HG02870 (cell line): ENCODE measurements around the gene PPFIBP2.

Experiments
- ATAC-seq: cut with Tn5 transposase; IDR thresholded peaks from one replicate; pipeline ENCODE4 v1.9.1; 2021; ENCODE audit warnings: mild to moderate bottlenecking, moderate library complexity; ENCODE audit not compliant: unreplicated experiment

Gene PPFIBP2

DNA sequence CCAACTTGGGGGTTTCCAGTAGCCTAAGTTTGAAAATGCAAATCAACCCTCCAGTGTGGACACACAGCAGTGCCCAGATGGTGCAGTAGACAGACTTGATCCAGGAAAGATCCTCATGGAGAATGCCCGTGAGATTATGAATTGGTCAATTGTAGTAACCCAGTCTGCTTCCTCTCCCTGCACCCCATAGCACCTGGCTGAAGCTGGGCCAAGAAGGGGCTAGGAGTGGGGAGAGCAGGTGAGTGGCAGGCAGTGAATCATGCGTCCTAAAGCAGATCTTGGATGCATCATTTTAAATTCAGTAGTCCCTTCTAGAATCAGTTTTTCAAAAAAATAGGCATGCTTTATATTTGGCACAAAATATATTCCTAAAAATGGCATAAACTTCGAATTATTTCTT lies 107.3 kb downstream of the PPFIBP2 start:
- no peak for ATAC-seq

DNA sequence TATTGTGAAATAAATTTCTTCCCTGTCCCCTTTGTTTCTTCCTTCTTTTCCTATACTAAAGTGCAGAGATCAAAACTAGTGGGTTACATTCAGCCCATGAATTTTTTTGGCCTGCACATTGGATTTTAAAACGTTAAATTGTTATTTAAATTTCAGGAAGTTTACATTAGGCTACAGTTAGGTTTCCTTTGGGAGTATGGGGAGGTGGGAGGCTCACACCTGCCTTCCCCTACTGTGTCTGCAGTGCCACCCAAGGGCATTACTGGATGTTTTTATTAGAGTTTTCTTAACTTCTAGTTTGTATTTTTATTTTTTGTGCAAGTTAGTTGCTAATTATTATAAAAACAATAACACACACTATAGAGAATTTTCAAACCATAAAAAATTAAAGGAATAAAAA lies 107.8 kb downstream of the PPFIBP2 start:
- ATAC-seq: no peak

DNA sequence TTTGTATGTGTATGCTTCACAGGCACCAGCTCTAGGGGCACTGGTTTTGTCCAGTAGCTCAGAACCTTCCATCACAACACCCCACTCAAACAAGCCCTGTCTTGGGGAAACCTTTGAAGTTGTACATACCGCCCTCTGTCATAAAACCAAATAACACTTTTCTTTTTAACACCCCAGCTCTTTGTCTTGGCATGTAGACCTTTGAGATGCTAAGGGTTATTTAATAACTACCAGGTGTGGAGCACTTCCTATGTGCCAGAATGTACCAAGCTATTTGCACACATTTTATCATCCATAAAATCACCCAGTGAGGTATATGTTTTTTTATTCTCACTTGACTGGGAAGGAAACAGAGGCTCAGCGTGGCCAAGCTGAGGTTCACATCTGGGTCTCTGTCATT lies 108.9 kb downstream of the PPFIBP2 start:
- no peak for ATAC-seq

DNA sequence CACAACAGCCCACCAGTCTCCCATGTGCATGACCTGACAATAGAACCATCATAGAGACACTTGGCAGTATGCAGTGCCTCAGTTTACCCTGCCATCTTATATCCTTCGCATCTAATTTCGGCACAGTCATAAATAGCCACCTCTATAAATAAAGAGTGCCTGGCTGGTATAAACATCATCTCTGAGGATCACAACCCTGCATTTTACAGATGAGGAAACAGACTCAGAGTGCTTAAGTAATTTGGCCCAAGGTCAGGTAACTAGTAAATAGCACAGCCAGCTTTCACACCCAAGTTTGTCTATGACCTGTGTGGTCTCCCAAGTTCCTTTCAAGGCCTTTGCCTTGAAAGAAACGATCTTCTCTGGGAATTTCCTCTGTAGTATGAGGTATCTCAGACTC lies 114.9 kb downstream of the PPFIBP2 start:
- no peak for ATAC-seq

DNA sequence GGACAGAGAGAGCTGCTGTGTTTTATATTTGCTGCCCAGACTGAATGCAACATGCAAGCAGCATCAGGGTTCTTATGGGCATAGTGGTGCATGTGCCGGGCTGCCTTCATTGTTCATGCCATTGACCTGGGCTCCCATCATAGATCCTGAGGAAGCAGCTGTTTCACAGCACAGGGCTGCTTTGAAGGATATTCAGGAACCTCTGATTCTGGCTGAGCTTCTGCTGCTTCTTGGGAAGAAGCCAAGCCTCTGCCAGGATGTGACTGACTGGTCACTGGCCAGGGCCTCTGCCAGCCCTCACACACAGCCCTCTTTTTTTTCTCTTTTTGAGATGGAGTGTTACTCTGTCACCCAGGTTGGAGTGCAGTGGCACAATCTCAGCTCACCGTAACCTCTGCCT lies 116.2 kb downstream of the PPFIBP2 start:
- ATAC-seq: no peak

DNA sequence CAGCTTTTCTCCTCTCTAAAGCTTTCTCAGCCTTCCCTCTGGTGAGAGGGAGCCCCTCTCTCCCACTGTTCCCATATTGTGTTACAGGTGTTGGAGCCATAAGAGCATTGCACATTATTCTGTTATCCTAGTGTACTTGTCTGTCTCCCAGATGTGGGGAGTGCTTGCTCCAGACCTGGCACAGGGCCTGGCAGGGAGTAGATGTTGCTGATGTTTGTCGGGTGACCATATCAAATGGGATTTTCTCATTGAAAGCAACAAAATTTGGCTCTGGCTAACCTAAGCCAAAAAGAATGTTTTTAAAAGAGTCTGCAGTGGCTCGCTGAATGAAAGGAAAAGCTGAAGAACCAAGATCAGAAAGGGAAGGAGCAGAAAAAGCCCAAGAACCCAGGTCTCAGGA lies 118.4 kb downstream of the PPFIBP2 start:
- ATAC-seq: no peak

DNA sequence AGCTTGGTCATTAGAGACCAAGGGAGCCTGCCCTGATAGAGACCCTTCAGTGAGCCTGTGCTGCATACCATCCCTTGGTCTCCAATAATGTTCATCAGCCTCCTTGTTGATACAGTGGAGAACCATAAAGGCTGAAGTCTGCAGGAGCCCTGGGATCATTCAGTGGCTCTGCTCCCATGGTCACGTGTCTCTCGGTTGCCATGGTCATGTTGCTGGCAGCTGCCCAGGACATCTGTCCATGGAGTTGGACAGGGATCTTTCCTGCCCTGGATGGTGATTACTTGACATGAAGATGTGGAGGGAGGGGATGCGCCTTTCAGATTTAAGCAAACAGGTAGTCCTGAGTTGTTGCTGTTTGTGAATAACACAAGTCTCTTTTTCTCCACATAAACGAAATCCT lies 121.3 kb downstream of the PPFIBP2 start:
- ATAC-seq: no peak

DNA sequence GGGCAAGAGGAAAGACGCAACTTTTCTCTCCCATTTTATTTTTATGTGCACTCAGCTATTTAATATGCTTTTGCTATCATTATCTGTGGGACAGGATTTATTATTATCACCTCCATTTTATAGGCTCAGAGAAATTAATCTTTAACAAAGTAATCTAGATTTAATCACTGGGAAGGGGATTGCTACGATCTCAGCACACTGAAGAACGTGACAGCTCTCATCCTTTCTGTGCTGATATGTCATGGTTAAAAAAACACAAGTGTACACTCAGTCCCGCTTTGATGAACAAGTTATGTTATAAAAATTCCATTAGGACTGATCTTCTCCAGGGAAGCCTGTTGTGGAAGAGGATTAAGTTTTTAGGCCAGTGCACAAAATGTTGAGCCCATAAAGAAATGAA lies 121.9 kb downstream of the PPFIBP2 start:
- no peak for ATAC-seq

DNA sequence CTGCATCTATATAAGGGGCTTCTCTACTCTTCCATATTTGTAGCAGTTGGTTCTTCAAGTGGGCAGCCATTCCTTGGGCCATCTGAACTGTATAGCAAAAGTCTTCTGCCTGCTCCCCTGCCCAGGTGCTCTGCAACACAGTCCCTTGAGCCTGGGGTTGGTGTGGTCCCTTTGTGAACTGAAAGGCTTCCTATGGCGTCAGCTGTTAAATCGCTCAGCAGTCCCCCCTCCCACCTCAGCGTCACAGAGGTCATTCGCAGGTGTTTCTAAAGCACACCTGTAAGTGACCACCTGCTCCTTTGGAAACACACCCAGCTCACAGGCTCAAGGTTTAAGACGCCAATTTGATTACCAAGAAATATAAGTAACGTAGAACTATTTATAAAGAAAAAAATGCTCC lies 122.6 kb downstream of the PPFIBP2 start:
- ATAC-seq: no peak

DNA sequence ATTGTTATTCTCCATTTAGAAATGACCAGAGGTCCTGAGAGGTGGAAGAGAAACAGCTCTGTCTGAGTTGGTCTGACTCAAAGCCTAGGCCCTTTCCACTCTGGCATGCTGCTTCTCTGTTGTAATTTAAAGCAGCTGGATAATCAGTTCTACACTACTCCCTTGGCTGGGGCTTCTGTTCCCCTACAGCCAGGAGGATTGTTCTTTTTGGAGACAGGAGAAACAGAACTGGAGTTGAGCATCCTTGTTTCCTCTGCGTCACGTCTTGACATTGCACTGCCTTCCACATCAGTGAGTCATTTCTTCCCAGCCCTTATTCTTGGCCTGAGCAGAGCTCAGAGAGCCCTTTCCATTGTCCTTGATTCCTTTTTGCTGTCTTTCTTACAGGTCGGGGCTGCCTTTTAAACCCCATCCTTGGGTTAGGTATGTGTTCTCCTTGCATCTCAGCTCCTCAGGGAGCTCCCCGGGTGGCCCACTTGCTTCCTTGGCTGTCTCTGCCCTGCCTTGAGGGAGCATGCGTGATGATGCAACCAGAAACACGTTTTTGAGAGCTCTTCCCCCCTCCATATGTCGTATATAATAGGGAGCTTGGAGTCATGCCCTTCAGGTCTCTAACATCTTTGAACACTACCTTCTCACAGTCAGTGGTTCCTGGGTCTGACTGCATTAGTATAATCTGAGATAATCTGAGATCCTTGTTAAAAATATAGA lies 123.8 kb downstream of the PPFIBP2 start:
- ATAC-seq: no peak

DNA sequence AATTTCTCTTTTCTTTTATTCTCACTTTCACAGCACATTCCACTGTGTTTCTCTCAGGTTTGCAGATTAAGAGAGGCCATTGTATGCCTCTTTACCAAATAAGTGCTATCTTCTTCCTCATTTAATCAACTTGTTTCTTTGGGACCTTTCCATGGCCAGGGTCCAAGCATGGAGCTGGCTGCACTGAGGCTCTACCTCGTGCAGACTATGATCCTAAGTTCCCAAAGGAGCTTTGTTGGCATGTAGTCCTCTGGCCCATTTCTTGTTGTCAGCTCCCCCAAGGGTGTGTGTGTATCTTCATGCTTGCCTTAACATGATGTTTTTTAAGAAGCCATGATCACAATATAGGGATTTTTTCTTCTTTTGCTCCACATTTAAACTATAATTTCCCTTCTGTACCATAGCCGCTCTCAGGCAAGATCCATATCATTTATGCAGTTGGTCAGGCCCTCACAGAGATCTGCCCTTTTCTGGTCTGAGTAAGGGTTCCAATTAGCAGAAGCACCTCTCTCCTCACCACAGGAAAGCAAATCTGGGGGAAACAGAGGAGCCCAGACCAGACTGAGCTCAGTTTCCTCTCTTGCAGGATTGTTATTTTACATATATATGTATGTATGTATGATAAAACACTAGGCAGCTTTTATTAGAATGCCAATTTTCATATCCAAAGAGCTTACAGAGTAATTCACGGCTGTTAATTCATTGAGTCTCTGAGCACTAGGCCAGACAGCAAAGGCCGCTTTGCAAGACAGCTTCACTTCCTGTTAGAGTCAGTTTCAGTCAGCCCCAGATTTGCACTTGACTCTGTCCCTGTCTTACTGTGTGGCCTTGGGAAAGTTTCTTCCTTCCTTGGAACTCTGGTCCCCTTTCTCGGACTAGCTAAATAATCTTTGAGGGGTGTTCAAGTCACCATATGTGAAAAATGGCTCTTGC lies 125.2 kb downstream of the PPFIBP2 start:
- no peak for ATAC-seq

DNA sequence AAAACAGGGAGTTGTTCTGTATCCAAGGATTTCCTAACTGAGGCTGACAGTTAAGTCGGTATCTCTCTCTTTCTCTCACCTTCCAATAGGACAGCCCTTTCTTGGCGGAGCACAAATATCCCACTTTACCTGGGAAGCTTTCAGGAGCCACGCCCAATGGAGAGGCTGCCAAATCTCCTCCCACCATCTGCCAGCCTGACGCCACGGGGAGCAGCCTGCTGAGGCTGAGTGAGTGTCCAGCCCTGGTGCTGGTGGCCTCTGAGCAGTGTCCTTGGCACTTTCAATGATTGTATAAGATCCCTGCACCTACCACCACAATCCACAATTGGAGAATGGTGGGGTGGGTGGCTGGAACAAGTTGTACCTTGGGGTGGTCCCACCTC lies 125.8 kb downstream of the PPFIBP2 start:
- ATAC-seq: no peak

DNA sequence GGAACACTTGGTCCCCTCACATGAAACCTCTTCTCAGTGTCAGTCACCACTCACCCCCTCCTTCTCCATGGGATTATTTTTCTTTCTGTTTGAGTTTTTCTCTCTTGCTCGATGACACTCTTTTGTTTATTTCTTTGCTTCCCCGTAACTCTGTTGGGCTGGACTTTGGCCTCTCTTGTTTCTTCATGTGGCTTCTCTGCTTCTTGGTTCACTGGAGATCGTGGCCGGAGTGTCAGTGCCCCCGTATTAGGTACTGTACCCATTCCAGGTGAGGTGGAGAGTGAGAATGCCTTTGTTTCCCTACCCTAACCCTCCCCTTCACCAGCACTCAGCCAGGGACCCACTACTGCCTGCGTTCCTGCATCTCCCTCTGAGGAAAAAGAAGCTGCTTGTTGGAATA lies 127.0 kb downstream of the PPFIBP2 start:
- ATAC-seq: no peak

DNA sequence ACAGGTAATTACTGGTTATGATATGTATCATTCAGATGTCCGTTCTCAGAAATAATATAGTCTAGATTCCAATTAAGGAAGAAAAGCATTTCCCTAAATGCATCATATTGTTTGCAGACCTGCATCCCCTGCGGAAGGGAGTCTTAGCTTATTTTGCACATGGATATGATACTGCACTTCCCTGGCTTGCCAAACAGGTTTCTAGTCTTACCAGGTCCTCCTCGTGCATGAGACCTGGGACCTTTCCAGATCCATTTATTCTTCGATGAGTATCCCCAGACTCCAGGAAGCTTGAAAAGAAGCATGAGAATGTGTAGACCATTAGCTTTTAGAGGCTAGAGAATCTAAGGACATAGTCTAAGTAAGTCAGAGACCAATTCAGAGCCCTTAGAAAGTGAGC lies 128.9 kb downstream of the PPFIBP2 start:
- no peak for ATAC-seq

DNA sequence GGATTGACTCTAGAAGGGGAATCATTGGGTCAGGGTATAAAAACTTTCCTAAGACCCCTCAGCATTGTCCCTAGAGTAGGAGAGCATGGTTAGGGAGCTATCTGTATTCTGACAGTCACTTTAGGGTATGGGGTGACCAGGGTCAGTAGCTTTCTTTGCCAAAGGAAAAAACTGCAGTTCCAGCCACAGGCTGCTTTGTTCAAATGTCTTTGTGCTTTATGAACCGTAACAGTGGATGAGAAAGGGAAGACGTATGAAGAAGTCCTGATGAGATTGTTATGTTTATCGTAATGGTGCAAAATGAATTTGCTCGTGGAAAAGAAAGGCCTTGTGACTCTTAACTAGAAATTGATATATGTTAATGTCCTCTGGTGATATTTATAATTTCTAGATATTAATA lies 129.5 kb downstream of the PPFIBP2 start:
- no peak for ATAC-seq

DNA sequence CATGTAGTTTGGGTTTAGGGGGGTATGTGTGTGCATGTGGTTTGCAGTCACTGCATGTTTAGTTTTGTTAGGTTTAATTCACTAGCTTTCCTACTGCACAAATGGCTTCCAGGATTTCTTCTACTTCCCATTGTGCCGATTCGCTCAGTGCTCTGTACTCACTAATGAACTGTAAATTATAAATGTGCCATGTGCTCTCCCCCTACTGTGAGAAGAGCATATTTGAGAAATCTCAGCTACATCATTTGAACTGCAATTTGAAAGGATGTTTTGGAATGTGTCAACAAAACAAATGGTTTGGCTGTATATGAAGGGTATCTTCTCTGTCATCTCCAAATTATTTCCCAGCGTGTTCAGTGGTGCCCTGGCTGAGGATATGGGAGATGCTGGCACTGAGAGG lies 131.4 kb downstream of the PPFIBP2 start:
- no peak for ATAC-seq

DNA sequence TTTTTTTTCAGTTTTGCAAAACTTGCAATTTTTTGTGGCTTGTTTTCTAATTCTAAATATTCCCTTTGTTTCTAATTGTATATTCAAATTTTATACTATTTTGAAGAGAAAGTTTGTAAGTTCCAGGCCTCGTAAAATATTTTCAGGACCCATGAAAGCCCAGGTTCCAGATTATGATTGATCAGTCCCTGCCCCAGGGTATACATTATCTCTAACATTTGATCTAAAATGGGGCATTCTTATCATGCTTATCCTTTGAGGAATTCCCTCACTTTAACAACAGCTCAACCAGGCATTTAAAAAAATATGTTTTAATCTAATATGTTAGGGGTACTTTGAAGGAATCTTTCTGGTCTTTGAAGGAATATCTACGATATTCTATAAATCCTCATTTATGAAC lies 133.1 kb downstream of the PPFIBP2 start:
- ATAC-seq: no peak

DNA sequence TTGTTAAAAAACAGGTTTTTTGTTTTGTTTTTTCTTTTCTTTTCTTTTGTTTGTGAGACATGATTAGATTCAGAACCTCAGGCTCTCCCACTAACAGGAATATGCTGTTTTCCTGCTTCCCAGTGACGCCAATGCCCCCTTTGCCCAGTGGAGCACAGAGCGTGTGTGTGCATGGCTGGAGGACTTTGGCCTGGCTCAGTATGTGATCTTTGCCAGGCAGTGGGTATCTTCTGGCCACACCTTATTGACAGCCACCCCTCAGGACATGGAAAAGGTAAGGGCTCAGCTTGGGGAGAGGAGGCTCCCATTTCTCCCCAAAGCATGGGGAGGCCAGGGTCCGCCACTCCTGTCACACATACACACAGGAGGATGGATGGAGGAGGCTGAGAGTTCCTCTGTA lies 134.5 kb downstream of the PPFIBP2 start:
- ATAC-seq: no peak

DNA sequence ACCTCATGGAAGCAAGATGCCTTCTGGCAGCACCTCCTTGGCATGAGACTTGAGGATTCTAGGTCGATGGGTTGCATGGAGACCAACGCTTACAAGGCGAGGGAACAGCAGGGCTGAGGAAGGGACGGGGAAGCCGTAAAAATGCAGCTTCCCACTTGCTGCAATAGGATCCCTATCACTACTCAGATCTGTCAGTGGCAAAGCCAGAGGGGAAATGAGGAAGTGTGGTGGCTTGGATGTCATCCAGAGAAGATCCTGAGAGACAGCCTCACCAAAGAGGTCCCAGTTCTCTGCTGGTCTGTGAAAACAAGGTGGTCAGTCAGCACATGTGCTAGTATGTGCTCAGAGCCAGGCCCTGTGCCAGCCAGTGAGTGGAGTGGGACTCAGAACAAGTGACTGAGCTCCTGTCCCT lies 137.3 kb downstream of the PPFIBP2 start:
- ATAC-seq: no peak

DNA sequence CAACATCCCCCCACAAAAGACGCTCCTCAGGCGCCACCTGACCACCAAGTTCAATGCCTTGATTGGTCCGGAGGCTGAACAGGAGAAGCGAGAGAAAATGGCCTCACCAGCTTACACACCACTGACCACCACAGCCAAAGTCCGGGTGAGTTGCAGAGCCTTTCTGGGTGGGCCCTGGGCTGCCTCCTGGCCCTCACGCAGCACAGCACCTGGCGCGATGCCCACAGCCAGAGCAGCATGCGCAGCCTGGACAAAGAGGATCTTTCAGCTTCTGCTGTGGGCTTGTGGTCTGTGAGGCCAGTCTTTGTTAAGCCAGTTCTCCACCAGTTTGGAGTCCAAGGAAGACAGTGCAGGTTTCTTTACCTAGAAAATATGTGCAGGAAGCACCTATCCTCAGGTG lies 137.9 kb downstream of the PPFIBP2 start:
- no peak for ATAC-seq

DNA sequence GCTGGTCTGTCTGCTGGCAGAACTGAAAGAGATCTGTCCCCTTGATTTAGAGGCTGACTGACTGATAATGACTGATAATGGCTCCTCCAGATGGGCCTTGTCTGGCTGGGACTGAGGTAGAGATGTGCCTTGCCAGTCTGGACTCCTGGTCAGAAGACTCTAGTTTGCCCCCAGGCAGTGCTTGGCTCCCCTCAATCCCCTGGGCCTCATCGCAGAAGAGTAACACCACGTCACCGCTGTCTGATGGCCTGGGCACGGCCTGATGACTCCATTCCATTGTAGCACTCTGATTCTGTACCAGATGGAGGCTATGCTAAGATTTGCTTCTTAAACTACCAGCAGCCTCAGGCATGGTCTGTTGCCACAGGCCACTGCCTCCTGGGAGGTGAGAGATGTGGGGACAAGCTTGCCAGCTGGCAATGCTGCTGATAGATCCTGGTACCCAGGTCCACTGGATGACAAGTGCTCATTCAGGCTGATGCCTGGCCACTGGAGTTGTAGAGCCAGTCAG lies 140.5 kb downstream of the PPFIBP2 start:
- ATAC-seq: no peak
